Transverse colon (tissue), 4 donors: ENCODE data around the gene SHQ1. TPM values are rescaled to one million over a fixed set of nuclear protein-coding genes. Genes with fewer than 3 reads are reported as not detected.

Experiments used
- DNase-seq: peaks from one replicate; pipeline ENCODE4 v3.0.0-alpha.2; 2019
- H3K27ac ChIP-seq, 4 donors: fragments of 200-600 bp; sonication (generic); 2 replicates each; pipeline ENCODE4 v1.5.1; 2016 to 2018; ENCODE audit warnings: inconsistent platforms in 4 of 4
- H3K27me3 ChIP-seq: fragments of 200-600 bp; sonication (generic); 2 replicates; pipeline ENCODE4 v1.5.1; 2017; ENCODE audit warnings: inconsistent platforms
- H3K36me3 ChIP-seq, 4 donors: fragments of 200-600 bp; sonication (generic); 2 replicates each; pipeline ENCODE4 v1.5.1; 2017 to 2019; ENCODE audit warnings: inconsistent platforms in 4 of 4
- H3K4me1 ChIP-seq, 4 donors: fragments of 200-600 bp; sonication (generic); 2 replicates each; pipeline ENCODE4 v1.5.1; 2017 to 2020; ENCODE audit warnings: inconsistent platforms in 4 of 4
- H3K4me3 ChIP-seq, 4 donors: fragments of 200-600 bp; sonication (generic); 1 replicate in 1 of 4; 2 replicates in 3 of 4; pipeline versions ENCODE4 v1.5.1 to v1.6.1; 2017 to 2019; ENCODE audit warnings: inconsistent platforms in 4 of 4
- H3K9me3 ChIP-seq, 2 donors: fragments of 200-600 bp; sonication (generic); 2 replicates each; pipeline ENCODE4 v1.5.1; 2017 to 2019; ENCODE audit warnings: inconsistent platforms in 2 of 2
- CTCF ChIP-seq, 5 experiments: fragments of 200-600 bp in 3 of 5; fragments of 450-650 bp in 2 of 5; sonication (generic) in 3 of 5; IDR thresholded peaks; 1 replicate in 2 of 5; 2 replicates in 3 of 5; pipeline ENCODE4 v1.5.1; 2016 to 2017; ENCODE audit warnings: antibody characterized with exemption in 5 of 5, inconsistent platforms in 3 of 5, mild to moderate bottlenecking in 2 of 5, moderate library complexity in 1 of 5
- EP300 ChIP-seq: sonication (generic); formaldehyde crosslinking; IDR thresholded peaks from one replicate; pipeline ENCODE4 v1.6.1; 2017; ENCODE audit warnings: antibody characterized with exemption, low read depth
- POLR2A ChIP-seq: fragments of 450-650 bp; IDR thresholded peaks from one replicate; pipeline ENCODE4 v1.6.1; 2016; ENCODE audit warnings: antibody characterized with exemption, mild to moderate bottlenecking, moderate library complexity
- POLR2AphosphoS5 ChIP-seq, 3 donors: sonication (generic); formaldehyde crosslinking; IDR thresholded peaks; one replicate each; pipeline ENCODE4 v1.6.1; 2016; ENCODE audit warnings: antibody characterized with exemption in 3 of 3
- WGBS, 2 donors: methylation state at CpG; one replicate each; pipeline ENCODE4 v1.1.5; 2018; ENCODE audit warnings: low coverage in 1 of 2; 5-methylcytosine and 5-hydroxymethylcytosine counted together
- in situ Hi-C, 4 donors: fragments of 200-750 bp; cut with MboI; loops; one replicate each; pipeline versions ENCODE4 v1.15.0 to v1.15.1; 2017; ENCODE audit warnings: low sequenced_read_pairs in 3 of 4, low pct_ligation_motif_present in 1 of 4, low pct_unique_long_range_greater_than_20kb in 1 of 4
- intact Hi-C: fragments of 100-400 bp; cut with DNase I; formaldehyde crosslinking; loops from one replicate; pipeline ENCODE4 v1.15.1; 2023; ENCODE audit warnings: low total_unique reads
- total RNA-seq, 4 donors: library from RNA; depleted of rRNA; stranded (reverse); fragments of >200 nt; gene quantifications; one replicate each; pipeline ENCODE4 v1.1.0, GENCODE V29; 2016

SHQ1 gene
- total RNA-seq, 4 donors from 2014 or later, result 4.9 to 21.3 (median 13.1) TPM

GRCh38 chr3:72756900-72757299, 91.3 kb downstream of the SHQ1 start:
- H3K36me3 ChIP-seq, result peaks cover 0 to 5% (median 0%) of the 10 kb centered on the region in 4 donors
- no peak for DNase-seq
- TF ChIP-seq CTCF (IDR thresholded peaks at IDR 0.05), result no peak
- no peak for TF ChIP-seq POLR2A
- no peak for TF ChIP-seq POLR2AphosphoS5 (IDR thresholded peaks at IDR 0.05)
- no peak for TF ChIP-seq EP300
- peak overlapping the region in 3 of 4 donors; percentile 11 to 55 (median 12) for H3K27ac ChIP-seq
- no peaks in the 10 kb centered on the region for H3K27me3 ChIP-seq
- intact Hi-C loops, result no loop called here
- in situ Hi-C loops, result no loop called here
- peaks cover 0 to 34% (median 12%) of the 10 kb centered on the region in 4 donors for H3K4me1 ChIP-seq
- no peaks in the 10 kb centered on the region for H3K9me3 ChIP-seq
- H3K4me3 ChIP-seq, result no peak overlapping the region
- 51 to 52% methylated on average over 3 of the region's 3 CpGs for WGBS, 2 donors

GRCh38 chr3:72754582-72754981, 93.7 kb downstream of the SHQ1 start:
- no peak for TF ChIP-seq CTCF (IDR thresholded peaks at IDR 0.05)
- TF ChIP-seq POLR2AphosphoS5 (IDR thresholded peaks at IDR 0.05), result no peak
- no peak for TF ChIP-seq EP300
- no peak for TF ChIP-seq POLR2A
- peaks cover 0 to 34% (median 12%) of the 10 kb centered on the region in 4 donors for H3K4me1 ChIP-seq
- intact Hi-C loops, result no loop called here
- no peaks in the 10 kb centered on the region for H3K9me3 ChIP-seq
- 95% methylated on average over 2 of the region's 2 CpGs; no CpG with 5 or more reads in 1 of the 2 donors for WGBS, 2 donors
- no peaks in the 10 kb centered on the region for H3K36me3 ChIP-seq
- no peak overlapping the region for H3K4me3 ChIP-seq
- H3K27me3 ChIP-seq, result no peaks in the 10 kb centered on the region
- in situ Hi-C loops, result no loop called here
- peak overlapping the region in 2 of 4 donors; percentile 49 to 59 for H3K27ac ChIP-seq
- no peak for DNase-seq

- intact Hi-C loops, result no loop called here
These were observed 94.8 kb downstream of the SHQ1 start for GRCh38 chr3:72753495-72753894.

GRCh38 chr3:72750405-72750965, 97.8 kb downstream of the SHQ1 start:
- no peaks in the 10 kb centered on the region for H3K36me3 ChIP-seq
- no peaks in the 10 kb centered on the region for H3K27me3 ChIP-seq
- peaks cover 0 to 39% (median 6%) of the 10 kb centered on the region in 4 donors for H3K4me1 ChIP-seq
- 77% methylated on average over 4 of the region's 4 CpGs; no CpG with 5 or more reads in 1 of the 2 donors for WGBS, 2 donors
- intact Hi-C loops, result no loop called here
- H3K4me3 ChIP-seq, result no peak overlapping the region
- no peak for TF ChIP-seq CTCF (IDR thresholded peaks at IDR 0.05)
- TF ChIP-seq EP300, result no peak
- no peak for TF ChIP-seq POLR2AphosphoS5 (IDR thresholded peaks at IDR 0.05)
- no peaks in the 10 kb centered on the region for H3K9me3 ChIP-seq
- peak overlapping the region in 1 of 4 donors; percentile 2 for H3K27ac ChIP-seq
- in situ Hi-C loops, result no loop called here
- no peak for DNase-seq

More at GRCh38 chr3:72753495-72753894, 94.8 kb downstream of the SHQ1 start:
- Histone ChIP-seq H3K9me3 (no peaks in the 10 kb centered on the region), H3K36me3 (no peaks in the 10 kb centered on the region), H3K27ac (peak overlapping the region; percentile 49 to 59 (median 54)), H3K27me3 (no peaks in the 10 kb centered on the region), H3K4me3 (no peak overlapping the region), H3K4me1 (peaks cover 0 to 35% (median 12%) of the 10 kb centered on the region in 4 donors)
- TF ChIP-seq POLR2A (no peak), EP300 (no peak), POLR2AphosphoS5 (IDR thresholded peaks at IDR 0.05) (no peak), CTCF (IDR thresholded peaks at IDR 0.05) (no peak)
- DNase-seq, result peak; percentile 29
- WGBS, 2 donors, result 68% methylated on average over 5 of the region's 5 CpGs; no CpG with 5 or more reads in 1 of the 2 donors
- in situ Hi-C loops, result no loop called here
